Globus pallidus (tissue), 1 donor: ENCODE measurements around the gene GPC6.

Experiments
- DNase-seq: peaks from one replicate; pipeline ENCODE4 v3.0.0-alpha.2; 2015; ENCODE audit warnings: low spot score

Gene GPC6

DNA sequence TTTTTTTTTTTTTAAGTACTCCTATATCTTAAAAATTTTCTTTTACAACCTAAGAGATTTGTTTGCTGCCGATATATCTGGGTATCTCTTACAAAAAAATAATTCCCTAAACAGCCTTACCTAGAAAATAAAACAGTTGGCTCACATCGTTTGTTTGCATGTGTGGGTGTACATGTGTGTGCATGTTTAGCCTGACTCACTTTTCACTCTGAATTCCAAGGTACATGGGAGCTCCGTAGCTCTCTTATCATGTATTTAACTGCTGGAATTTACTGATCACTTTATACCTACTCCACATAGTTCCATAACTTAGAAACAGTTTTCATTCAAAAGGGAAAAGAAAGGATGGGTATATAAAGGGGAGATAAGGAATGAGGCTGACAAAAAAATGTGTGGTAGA, 616.5 kb downstream of the GPC6 start:
- DNase-seq: no peak

DNA sequence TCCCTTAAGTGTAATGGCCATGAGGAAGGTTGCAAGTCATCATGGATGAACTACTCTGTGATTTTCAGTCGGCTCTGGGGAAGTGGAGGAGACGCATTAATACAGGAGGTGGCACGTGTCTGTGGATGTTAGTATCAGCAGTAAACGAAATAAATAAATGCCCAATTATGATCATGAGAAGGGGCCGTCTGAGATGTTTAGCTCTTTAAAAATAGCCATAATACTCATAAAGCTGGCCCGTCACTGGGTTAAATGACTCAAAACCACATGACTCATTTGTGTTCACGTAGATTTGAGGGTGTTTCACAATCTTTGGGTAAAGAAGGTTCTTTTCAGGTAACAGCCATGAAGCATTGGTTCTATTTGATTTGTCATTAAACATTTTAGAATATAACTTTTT, 620.6 kb downstream of the GPC6 start:
- DNase-seq: no peak

GRCh38 chr13:93848247-93848646, 621.6 kb downstream of the GPC6 start:
- no peak for DNase-seq

DNA sequence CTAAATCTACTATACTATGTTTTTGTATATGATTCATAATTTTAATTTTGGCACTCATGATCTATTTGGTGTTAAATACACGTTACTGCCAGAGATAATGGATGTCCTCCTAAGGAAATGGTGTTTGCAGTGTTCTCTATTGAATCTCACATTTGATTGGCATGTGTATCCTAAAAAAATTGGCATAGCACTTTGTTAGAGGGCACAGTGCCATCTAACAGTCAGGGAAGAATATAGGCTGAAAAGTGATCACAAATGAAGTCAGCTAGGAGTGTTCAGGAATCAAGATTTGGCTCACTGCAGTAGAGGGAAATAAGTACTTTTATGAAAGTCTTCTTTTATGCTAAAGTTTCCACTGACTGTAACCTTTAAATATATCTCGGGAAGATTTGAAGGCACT, 624.6 kb downstream of the GPC6 start:
- DNase-seq: no peak

- no peak for DNase-seq
Measured at GRCh38 chr13:93853912-93854311, 627.3 kb downstream of the GPC6 start.

DNA sequence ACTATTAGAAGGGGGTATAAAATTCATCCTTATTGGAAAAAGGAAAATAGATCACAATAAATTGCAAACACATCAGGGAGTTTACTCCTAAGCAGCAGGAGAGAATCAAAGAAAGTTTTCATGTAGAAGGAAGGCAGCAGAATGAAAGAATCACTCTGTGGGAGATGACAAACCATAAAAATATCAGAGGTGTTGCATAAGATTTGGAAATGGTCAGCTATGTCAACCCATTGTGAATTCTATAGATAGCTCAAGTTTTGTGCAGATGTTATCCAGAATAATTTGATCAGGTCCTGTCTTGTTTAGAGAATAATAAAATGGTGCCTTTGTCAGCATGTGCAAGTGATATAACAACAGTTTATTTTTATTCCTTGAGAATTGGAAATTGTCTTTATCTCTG, 630.5 kb downstream of the GPC6 start:
- DNase-seq: no peak

GRCh38 chr13:93859716-93860115, 633.1 kb downstream of the GPC6 start:
- no peak for DNase-seq

DNA sequence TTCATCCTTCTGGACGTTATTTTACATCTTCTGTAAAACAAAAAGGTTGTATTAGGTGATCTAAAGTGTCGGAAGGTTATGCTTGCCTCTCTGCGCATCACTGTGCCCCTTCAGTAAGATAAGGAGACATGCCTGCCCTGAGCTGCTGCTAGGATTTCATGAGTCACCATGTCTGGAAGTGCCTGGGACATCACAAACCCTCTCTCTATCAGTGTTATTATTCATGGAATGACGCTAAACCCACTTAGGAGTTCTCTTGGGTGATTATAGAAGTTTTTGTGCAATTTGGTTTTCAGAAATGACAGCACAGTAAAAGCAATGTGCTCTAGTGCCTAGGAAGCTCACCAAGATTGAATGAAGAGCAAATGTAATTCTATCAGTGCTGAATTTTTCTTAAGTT, 635.2 kb downstream of the GPC6 start:
- DNase-seq: no peak

DNA sequence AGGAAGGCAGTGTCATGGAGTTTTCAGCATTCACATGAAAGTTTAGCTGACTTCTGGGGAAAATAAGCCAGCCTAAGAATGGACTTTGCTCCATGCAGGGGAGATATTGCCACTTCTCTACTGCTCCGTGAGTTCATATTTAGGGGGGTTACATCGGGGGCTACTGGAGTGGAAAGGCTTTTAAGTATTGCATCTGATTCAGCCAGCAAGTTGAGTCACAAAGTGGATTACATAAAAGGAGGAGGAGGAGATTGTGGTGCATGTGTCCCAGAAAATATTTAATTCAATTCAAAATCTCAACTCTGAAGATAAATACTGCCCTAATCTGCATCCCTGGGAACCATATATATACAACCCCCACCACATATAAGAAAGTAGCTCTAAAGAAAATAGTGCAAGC, 635.7 kb downstream of the GPC6 start:
- no peak for DNase-seq

- no peak for DNase-seq
Measured at GRCh38 chr13:93865235-93865634, 638.6 kb downstream of the GPC6 start.

DNA sequence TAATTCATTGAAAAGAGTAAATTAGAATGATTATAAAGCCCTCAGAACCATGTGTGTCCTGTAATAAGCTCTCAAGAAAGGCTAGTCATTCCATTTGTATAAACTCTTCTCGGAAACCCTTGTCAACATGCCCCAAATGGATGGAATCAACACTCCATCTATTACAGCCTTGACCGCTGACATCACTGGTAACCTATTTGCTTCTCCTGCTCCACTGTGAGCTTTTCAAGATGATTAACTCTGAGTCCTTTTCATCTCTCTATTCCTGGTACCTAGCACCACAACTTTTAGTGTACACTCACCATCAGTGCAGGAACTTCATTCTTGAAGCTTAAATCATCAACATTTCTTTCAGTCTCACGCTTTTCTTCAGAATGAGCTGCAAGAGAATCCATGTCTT, 640.9 kb downstream of the GPC6 start:
- DNase-seq: no peak

- DNase-seq: no peak
Measured at GRCh38 chr13:93872376-93872775, 645.8 kb downstream of the GPC6 start.

GRCh38 chr13:93872786-93873347, 646.3 kb downstream of the GPC6 start:
- no peak for DNase-seq

DNA sequence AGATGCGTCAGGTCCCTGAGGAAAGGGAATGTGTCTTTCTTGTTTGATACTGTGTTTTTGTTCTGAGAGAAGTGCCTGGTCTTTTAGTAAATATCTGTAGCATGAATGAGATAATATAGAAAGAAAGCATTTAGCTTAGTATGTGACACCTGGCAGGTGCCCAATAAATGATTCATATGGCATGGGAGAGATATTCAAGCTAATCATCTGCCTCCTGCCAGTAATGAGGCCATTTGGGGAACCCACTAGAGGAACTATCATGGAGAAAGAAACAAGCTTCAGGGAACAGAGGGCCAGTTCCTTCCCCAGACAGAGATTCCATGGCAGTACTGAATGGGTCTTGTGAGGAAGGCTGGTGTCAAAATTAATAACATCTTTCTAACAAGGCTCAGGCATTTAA, 648.9 kb downstream of the GPC6 start:
- DNase-seq: no peak

GRCh38 chr13:93876236-93876635, 649.6 kb downstream of the GPC6 start:
- DNase-seq: no peak

GRCh38 chr13:93878675-93879074, 652.1 kb downstream of the GPC6 start:
- no peak for DNase-seq

DNA sequence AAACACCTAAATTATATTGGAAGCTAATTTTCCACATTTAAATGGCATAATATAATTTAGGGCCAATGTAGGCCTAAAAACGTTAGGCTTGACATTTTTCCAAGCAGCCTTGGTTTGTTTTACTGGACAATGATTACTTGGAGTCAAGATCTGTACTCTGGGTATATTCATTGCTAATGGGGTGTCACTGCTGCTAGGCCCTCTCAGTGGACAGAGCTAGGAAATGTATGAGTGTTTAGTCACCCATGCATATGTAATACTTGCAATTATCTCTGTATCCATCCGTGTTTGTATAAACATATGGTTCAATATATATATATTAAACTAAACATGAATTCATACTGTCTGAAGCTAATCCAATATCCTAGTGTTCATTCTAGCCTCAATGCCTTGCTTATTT, 654.8 kb downstream of the GPC6 start:
- no peak for DNase-seq

DNA sequence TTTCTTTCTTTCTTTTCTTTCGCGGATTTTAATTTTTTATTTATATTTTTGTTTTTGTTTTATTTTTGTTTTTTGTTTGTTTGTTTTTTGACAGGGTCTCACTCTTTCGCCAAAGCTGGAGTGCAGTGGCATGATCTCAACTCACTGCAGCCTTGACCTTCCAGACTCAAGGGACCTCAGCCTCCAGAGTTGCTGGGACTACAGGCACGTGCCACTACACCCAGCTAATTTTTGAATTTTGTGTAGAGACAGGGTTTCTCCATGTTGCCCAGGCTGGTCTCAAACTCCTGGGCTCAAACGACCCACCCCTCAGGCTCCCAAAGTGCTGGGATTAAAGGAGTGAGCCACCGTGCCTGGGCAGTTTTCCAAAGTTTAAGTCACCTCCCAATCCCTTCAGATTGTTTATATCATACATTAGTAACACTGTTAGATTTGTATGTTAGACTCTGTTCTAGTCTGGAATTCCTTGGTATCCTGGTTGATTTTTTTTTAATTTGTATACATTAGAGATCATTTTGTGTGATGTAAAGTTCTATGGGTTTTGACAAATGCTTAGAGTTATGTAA, 655.6 kb downstream of the GPC6 start:
- DNase-seq: no peak

DNA sequence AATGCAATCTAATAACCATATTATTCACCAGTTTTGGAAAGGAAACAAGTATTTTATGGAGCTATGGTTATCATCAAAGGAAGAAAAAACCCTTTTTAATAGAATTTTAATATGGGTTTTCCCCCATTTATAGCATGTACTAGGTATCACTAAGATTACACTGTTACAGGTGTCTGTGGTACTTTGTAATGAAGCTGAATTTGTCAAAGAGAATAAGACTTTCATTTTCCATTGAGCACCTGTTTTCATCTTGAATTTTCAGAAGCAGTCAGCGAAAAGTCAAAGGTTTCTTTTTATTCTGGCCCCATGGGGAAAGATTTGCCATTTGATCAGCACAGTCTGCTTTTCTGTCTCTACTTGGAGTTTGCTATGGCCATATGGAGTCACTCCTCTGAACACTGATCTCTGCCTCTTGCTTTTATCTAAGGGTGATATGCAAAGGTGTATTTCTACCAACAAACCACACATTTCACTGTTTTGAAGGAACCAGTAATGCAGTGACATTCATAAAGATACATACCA, 662.9 kb downstream of the GPC6 start:
- no peak for DNase-seq

- no peak for DNase-seq
Measured at GRCh38 chr13:93899981-93900380, 673.4 kb downstream of the GPC6 start.

- no peak for DNase-seq
Measured at GRCh38 chr13:93900731-93901130, 674.1 kb downstream of the GPC6 start.

GRCh38 chr13:93903909-93904308, 677.3 kb downstream of the GPC6 start:
- DNase-seq: no peak

DNA sequence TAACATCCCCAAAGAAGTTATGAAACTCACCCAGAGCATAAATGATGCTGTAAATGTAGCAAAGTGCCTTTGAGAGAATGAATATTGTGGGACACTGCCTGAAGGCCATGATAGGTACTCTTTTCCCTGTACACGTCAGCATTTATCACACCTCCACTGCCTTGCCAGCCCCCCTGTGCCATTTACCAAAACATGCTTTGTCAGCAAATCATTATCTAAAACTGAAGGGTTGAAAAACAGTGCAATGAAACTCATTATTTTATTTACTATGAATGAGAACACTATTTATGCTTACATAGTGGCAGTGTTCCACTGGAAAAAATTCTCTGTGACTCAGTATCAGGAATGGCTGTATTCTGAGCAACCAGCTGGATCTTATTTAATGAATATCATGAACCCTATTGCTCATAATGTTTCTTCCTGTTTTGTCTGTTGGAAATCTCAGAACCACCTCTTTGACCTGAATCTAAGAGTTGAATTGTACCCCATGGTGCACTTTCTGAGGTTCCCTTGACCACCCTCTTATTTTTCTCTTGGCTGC, 688.7 kb downstream of the GPC6 start:
- DNase-seq: no peak
